Transverse colon (tissue), 4 donors: Measurements from ENCODE around the gene MED12L. TPM values are rescaled to one million over a fixed set of nuclear protein-coding genes. Genes with fewer than 3 reads are reported as not detected.

Experiments used
- DNase-seq: peaks from one replicate; pipeline ENCODE4 v3.0.0-alpha.2; 2019
- H3K27ac ChIP-seq, 4 donors: fragments of 200-600 bp; sonication (generic); 2 replicates each; pipeline ENCODE4 v1.5.1; 2016 to 2018; ENCODE audit warnings: inconsistent platforms in 4 of 4
- H3K27me3 ChIP-seq: fragments of 200-600 bp; sonication (generic); 2 replicates; pipeline ENCODE4 v1.5.1; 2017; ENCODE audit warnings: inconsistent platforms
- H3K36me3 ChIP-seq, 4 donors: fragments of 200-600 bp; sonication (generic); 2 replicates each; pipeline ENCODE4 v1.5.1; 2017 to 2019; ENCODE audit warnings: inconsistent platforms in 4 of 4
- H3K4me1 ChIP-seq, 4 donors: fragments of 200-600 bp; sonication (generic); 2 replicates each; pipeline ENCODE4 v1.5.1; 2017 to 2020; ENCODE audit warnings: inconsistent platforms in 4 of 4
- H3K4me3 ChIP-seq, 4 donors: fragments of 200-600 bp; sonication (generic); 1 replicate in 1 of 4; 2 replicates in 3 of 4; pipeline versions ENCODE4 v1.5.1 to v1.6.1; 2017 to 2019; ENCODE audit warnings: inconsistent platforms in 4 of 4
- H3K9me3 ChIP-seq, 2 donors: fragments of 200-600 bp; sonication (generic); 2 replicates each; pipeline ENCODE4 v1.5.1; 2017 to 2019; ENCODE audit warnings: inconsistent platforms in 2 of 2
- EP300 ChIP-seq: sonication (generic); formaldehyde crosslinking; IDR thresholded peaks from one replicate; pipeline ENCODE4 v1.6.1; 2017; ENCODE audit warnings: antibody characterized with exemption, low read depth
- POLR2A ChIP-seq: fragments of 450-650 bp; IDR thresholded peaks from one replicate; pipeline ENCODE4 v1.6.1; 2016; ENCODE audit warnings: antibody characterized with exemption, mild to moderate bottlenecking, moderate library complexity
- POLR2AphosphoS5 ChIP-seq, 3 donors: sonication (generic); formaldehyde crosslinking; IDR thresholded peaks; one replicate each; pipeline ENCODE4 v1.6.1; 2016; ENCODE audit warnings: antibody characterized with exemption in 3 of 3
- WGBS, 2 donors: methylation state at CpG; one replicate each; pipeline ENCODE4 v1.1.5; 2018; ENCODE audit warnings: low coverage in 1 of 2; 5-methylcytosine and 5-hydroxymethylcytosine counted together
- in situ Hi-C, 4 donors: fragments of 200-750 bp; cut with MboI; loops; one replicate each; pipeline versions ENCODE4 v1.15.0 to v1.15.1; 2017; ENCODE audit warnings: low sequenced_read_pairs in 3 of 4, low pct_ligation_motif_present in 1 of 4, low pct_unique_long_range_greater_than_20kb in 1 of 4
- intact Hi-C: fragments of 100-400 bp; cut with DNase I; formaldehyde crosslinking; loops from one replicate; pipeline ENCODE4 v1.15.1; 2023; ENCODE audit warnings: low total_unique reads
- total RNA-seq, 4 donors: library from RNA; depleted of rRNA; stranded (reverse); fragments of >200 nt; gene quantifications; one replicate each; pipeline ENCODE4 v1.1.0, GENCODE V29; 2016
- TF ChIP-seq, protein P1 (sequence below), 5 experiments: fragments of 200-600 bp in 3 of 5; fragments of 450-650 bp in 2 of 5; sonication (generic) in 3 of 5; IDR thresholded peaks; 1 replicate in 2 of 5; 2 replicates in 3 of 5; pipeline ENCODE4 v1.5.1; 2016 to 2017; ENCODE audit warnings: antibody characterized with exemption in 5 of 5, inconsistent platforms in 3 of 5, mild to moderate bottlenecking in 2 of 5, moderate library complexity in 1 of 5

Gene MED12L
- total RNA-seq, 4 donors from 2014 or later = under 0.01 to 8.6 (median 0.64) TPM

DNA sequence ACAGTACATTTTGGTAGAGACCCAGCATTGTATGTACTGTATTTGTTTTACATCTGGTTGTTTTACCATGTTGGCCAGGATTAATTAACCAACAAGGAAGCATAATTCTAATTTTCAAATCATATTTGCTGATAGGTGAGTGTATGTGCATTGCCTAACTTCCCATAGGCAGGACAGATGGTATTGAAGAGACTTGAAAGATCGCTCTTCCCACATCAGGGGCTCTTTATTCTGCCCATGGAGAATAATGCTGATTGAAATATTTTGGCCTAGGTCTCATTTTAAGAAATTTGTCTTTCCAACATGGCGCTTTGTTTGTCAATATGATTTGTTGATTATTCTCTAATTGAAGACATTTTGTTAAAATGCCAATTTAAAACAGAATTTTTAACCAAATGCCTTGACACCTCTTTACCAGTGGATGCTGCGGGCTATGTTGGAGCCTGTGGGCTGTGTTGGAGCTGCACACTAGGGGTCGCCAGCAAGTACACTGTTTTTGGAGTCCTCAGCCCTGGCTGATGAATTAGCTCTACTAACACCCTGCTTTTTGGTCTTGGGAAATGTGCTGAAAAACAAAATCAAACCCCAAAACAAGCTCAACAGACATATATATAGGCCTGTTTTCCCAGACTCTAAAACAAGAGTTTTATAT lies 293.7 kb downstream of the MED12L start:
- DNase-seq = peak; percentile 11
- Histone ChIP-seq H3K9me3 (no peaks in the 10 kb centered on the region), H3K36me3 (no peaks in the 10 kb centered on the region), H3K4me1 (peaks cover 0 to 22% (median 7%) of the 10 kb centered on the region in 4 donors), H3K27ac (no peak overlapping the region), H3K4me3 (no peak overlapping the region), H3K27me3 (no peaks in the 10 kb centered on the region)
- intact Hi-C loops (no loop called here), in situ Hi-C loops (no loop called here)
- no peak for TF ChIP-seq POLR2AphosphoS5 (IDR thresholded peaks at IDR 0.05)
- TF ChIP-seq, protein P1, sequence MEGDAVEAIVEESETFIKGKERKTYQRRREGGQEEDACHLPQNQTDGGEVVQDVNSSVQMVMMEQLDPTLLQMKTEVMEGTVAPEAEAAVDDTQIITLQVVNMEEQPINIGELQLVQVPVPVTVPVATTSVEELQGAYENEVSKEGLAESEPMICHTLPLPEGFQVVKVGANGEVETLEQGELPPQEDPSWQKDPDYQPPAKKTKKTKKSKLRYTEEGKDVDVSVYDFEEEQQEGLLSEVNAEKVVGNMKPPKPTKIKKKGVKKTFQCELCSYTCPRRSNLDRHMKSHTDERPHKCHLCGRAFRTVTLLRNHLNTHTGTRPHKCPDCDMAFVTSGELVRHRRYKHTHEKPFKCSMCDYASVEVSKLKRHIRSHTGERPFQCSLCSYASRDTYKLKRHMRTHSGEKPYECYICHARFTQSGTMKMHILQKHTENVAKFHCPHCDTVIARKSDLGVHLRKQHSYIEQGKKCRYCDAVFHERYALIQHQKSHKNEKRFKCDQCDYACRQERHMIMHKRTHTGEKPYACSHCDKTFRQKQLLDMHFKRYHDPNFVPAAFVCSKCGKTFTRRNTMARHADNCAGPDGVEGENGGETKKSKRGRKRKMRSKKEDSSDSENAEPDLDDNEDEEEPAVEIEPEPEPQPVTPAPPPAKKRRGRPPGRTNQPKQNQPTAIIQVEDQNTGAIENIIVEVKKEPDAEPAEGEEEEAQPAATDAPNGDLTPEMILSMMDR (IDR thresholded peaks at IDR 0.05) = peak in 2 of 5 experiments; percentile 10 to 14
- WGBS, 2 donors = 64 to 81% methylated on average over 4 of the region's 4 CpGs

GRCh38 chr3:151382671-151383070 lies 297.2 kb downstream of the MED12L start:
- H3K27me3 ChIP-seq = no peaks in the 10 kb centered on the region
- 56 to 70% methylated on average over 5 of the region's 5 CpGs for WGBS, 2 donors

DNA sequence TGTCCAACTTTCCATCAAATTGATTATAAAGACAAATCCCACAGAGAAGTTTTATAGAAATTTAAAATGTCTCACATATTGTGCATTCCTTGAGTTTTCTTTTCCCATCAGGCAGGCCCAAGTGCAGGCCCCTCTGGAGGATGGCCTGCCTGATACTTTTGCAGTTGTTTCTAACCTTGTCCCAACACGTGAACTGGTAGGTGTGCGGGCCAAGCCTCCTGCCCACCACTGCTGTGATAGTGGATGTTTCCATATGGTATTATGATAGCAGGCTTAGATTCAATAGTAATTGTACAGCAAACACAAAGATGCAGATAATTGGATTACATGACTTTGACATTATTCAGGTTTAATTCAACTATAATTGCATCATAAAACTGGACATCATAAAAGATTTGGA lies 297.6 kb downstream of the MED12L start:
- no peaks in the 10 kb centered on the region for H3K27me3 ChIP-seq
- no peak overlapping the region for H3K4me3 ChIP-seq
- in situ Hi-C loops (no loop called here), intact Hi-C loops (no loop called here)
- H3K4me1 ChIP-seq = peaks cover 0 to 29% (median 8%) of the 10 kb centered on the region in 4 donors
- H3K9me3 ChIP-seq = no peaks in the 10 kb centered on the region
- no peak for TF ChIP-seq POLR2AphosphoS5 (IDR thresholded peaks at IDR 0.05)
- TF ChIP-seq POLR2A = no peak
- no peak for TF ChIP-seq EP300
- TF ChIP-seq, protein P1 (IDR thresholded peaks at IDR 0.05) = no peak
- no peak for DNase-seq
- 72 to 75% methylated on average over 2 of the region's 2 CpGs for WGBS, 2 donors
- H3K36me3 ChIP-seq = no peaks in the 10 kb centered on the region
- peak overlapping the region; percentile 42 to 57 (median 50) for H3K27ac ChIP-seq

More at GRCh38 chr3:151382671-151383070, 297.2 kb downstream of the MED12L start:
- intact Hi-C loops (no loop called here), in situ Hi-C loops (no loop called here)
- Histone ChIP-seq H3K4me1 (peaks cover 0 to 29% (median 8%) of the 10 kb centered on the region in 4 donors), H3K27ac (peak overlapping the region; percentile 42 to 57 (median 50)), H3K4me3 (no peak overlapping the region), H3K9me3 (no peaks in the 10 kb centered on the region), H3K36me3 (no peaks in the 10 kb centered on the region)
- no peak for DNase-seq
- TF ChIP-seq POLR2A (no peak), EP300 (no peak), POLR2AphosphoS5 (IDR thresholded peaks at IDR 0.05) (no peak)
- TF ChIP-seq, protein P1 (IDR thresholded peaks at IDR 0.05) = no peak

DNA sequence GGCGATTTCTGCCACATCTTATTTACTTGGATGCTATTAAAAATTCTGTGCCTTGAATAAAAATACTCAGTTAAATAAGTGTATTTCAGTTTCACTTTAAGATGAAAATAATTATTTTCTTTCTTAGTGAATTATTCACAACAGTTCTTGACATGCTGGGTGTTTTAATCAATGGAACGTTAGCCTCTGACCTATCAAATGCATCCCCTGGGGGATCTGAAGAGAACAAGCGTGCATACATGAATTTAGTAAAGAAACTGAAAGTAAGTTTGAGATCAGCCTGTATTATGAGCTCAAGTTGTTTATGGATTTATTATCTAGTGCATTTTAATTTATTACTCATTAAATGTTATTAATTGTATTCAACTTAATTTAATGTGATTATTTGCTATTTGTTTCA lies 298.5 kb downstream of the MED12L start:
- Histone ChIP-seq H3K27ac (peak overlapping the region; percentile 6 to 57 (median 34)), H3K36me3 (no peaks in the 10 kb centered on the region), H3K27me3 (no peaks in the 10 kb centered on the region), H3K9me3 (no peaks in the 10 kb centered on the region), H3K4me1 (peaks cover 0 to 29% (median 8%) of the 10 kb centered on the region in 4 donors), H3K4me3 (peak overlapping the region in 2 of 4 donors; percentile 3 to 5)
- no peak for DNase-seq
- TF ChIP-seq EP300 (no peak), POLR2AphosphoS5 (IDR thresholded peaks at IDR 0.05) (no peak), POLR2A (no peak)
- TF ChIP-seq, protein P1 (IDR thresholded peaks at IDR 0.05) = no peak
- intact Hi-C loops = no loop called here
- WGBS, 2 donors = 42 to 63% methylated on average over 3 of the region's 3 CpGs
- in situ Hi-C loops = no loop called here
